ENCODE measurements around the gene STOM.

Gene STOM

GRCh38 chr9:121362813-121363621 is 7.0 kb downstream of the STOM start:
- Histone ChIP-seq H3K27me3 (ENCODE audit: insufficient read depth, insufficient read length) (no peaks in the 10 kb centered on the region), H3K9me3 (ENCODE audit: insufficient read depth, low read length) (no peaks in the 10 kb centered on the region), H3K36me3 (ENCODE audit: insufficient read depth, insufficient read length, low read length) (peaks cover 6% of the 10 kb centered on the region), H3K4me1 (ENCODE audit: insufficient read depth, insufficient read length) (no peaks in the 10 kb centered on the region), H3K9ac (ENCODE audit: insufficient read length, low read depth) (no peak overlapping the region), H3K4me3 (ENCODE audit: insufficient read length, low read depth) (no peak overlapping the region)
- TF ChIP-seq YY1 (IDR thresholded peaks at IDR 0.05; ENCODE audit: insufficient read depth, insufficient read length) (no peak), SUZ12 (IDR thresholded peaks at IDR 0.05; ENCODE audit: extremely low read depth, insufficient read depth, insufficient read length) (no peak)
- no peak for DNase-seq (ENCODE audit: low read depth, low spot score)

- Histone ChIP-seq H3K9ac (ENCODE audit: insufficient read length, low read depth) (no peak overlapping the region), H3K4me1 (ENCODE audit: insufficient read depth, insufficient read length) (no peaks in the 10 kb centered on the region), H3K27me3 (ENCODE audit: insufficient read depth, insufficient read length) (no peaks in the 10 kb centered on the region), H3K4me3 (ENCODE audit: insufficient read length, low read depth) (no peak overlapping the region), H3K36me3 (ENCODE audit: insufficient read depth, insufficient read length, low read length) (peaks cover 6% of the 10 kb centered on the region), H3K9me3 (ENCODE audit: insufficient read depth, low read length) (no peaks in the 10 kb centered on the region)
- no peak for DNase-seq (ENCODE audit: low read depth, low spot score)
- TF ChIP-seq YY1 (IDR thresholded peaks at IDR 0.05; ENCODE audit: insufficient read depth, insufficient read length) (no peak), ZNF274 (IDR thresholded peaks at IDR 0.05; ENCODE audit: low read depth, low read length) (no peak), SUZ12 (IDR thresholded peaks at IDR 0.05; ENCODE audit: extremely low read depth, insufficient read depth, insufficient read length) (no peak)
Observed at GRCh38 chr9:121360601-121361374, 9.3 kb downstream of the STOM start.

GRCh38 chr9:121359351-121360294 is 10.4 kb downstream of the STOM start:
- Histone ChIP-seq H3K4me1 (ENCODE audit: insufficient read depth, insufficient read length) (no peaks in the 10 kb centered on the region), H3K9ac (ENCODE audit: insufficient read length, low read depth) (no peak overlapping the region), H3K9me3 (ENCODE audit: insufficient read depth, low read length) (no peaks in the 10 kb centered on the region), H3K27me3 (ENCODE audit: insufficient read depth, insufficient read length) (no peaks in the 10 kb centered on the region), H3K4me3 (ENCODE audit: insufficient read length, low read depth) (no peak overlapping the region), H3K36me3 (ENCODE audit: insufficient read depth, insufficient read length, low read length) (peaks cover 15% of the 10 kb centered on the region)
- DNase-seq (ENCODE audit: low read depth, low spot score): no peak
- TF ChIP-seq YY1 (IDR thresholded peaks at IDR 0.05; ENCODE audit: insufficient read depth, insufficient read length): no peak
- TF ChIP-seq SUZ12 (IDR thresholded peaks at IDR 0.05; ENCODE audit: extremely low read depth, insufficient read depth, insufficient read length): no peak
- TF ChIP-seq ZNF274 (IDR thresholded peaks at IDR 0.05; ENCODE audit: low read depth, low read length): no peak

GRCh38 chr9:121358751-121359150 is 11.3 kb downstream of the STOM start:
- H3K4me1 ChIP-seq (ENCODE audit: insufficient read depth, insufficient read length): no peaks in the 10 kb centered on the region
- no peak overlapping the region for H3K4me3 ChIP-seq (ENCODE audit: insufficient read length, low read depth)
- no peaks in the 10 kb centered on the region for H3K27me3 ChIP-seq (ENCODE audit: insufficient read depth, insufficient read length)
- no peaks in the 10 kb centered on the region for H3K9me3 ChIP-seq (ENCODE audit: insufficient read depth, low read length)
- no peak for DNase-seq (ENCODE audit: low read depth, low spot score)
- TF ChIP-seq SUZ12 (IDR thresholded peaks at IDR 0.05; ENCODE audit: extremely low read depth, insufficient read depth, insufficient read length) (no peak), YY1 (IDR thresholded peaks at IDR 0.05; ENCODE audit: insufficient read depth, insufficient read length) (no peak), ZNF274 (IDR thresholded peaks at IDR 0.05; ENCODE audit: low read depth, low read length) (no peak)
- H3K36me3 ChIP-seq (ENCODE audit: insufficient read depth, insufficient read length, low read length): peaks cover 23% of the 10 kb centered on the region
- no peak overlapping the region for H3K9ac ChIP-seq (ENCODE audit: insufficient read length, low read depth)

GRCh38 chr9:121357011-121357410 is 13.0 kb downstream of the STOM start:
- DNase-seq (ENCODE audit: low read depth, low spot score): no peak
- Histone ChIP-seq H3K4me3 (ENCODE audit: insufficient read length, low read depth) (no peak overlapping the region), H3K36me3 (ENCODE audit: insufficient read depth, insufficient read length, low read length) (peaks cover 39% of the 10 kb centered on the region), H3K9me3 (ENCODE audit: insufficient read depth, low read length) (no peaks in the 10 kb centered on the region), H3K4me1 (ENCODE audit: insufficient read depth, insufficient read length) (no peaks in the 10 kb centered on the region), H3K9ac (ENCODE audit: insufficient read length, low read depth) (no peak overlapping the region), H3K27me3 (ENCODE audit: insufficient read depth, insufficient read length) (no peaks in the 10 kb centered on the region)
- TF ChIP-seq YY1 (IDR thresholded peaks at IDR 0.05; ENCODE audit: insufficient read depth, insufficient read length) (no peak), ZNF274 (IDR thresholded peaks at IDR 0.05; ENCODE audit: low read depth, low read length) (no peak), SUZ12 (IDR thresholded peaks at IDR 0.05; ENCODE audit: extremely low read depth, insufficient read depth, insufficient read length) (no peak)

- no peaks in the 10 kb centered on the region for H3K27me3 ChIP-seq (ENCODE audit: insufficient read depth, insufficient read length)
- TF ChIP-seq SUZ12 (IDR thresholded peaks at IDR 0.05; ENCODE audit: extremely low read depth, insufficient read depth, insufficient read length) (no peak), YY1 (IDR thresholded peaks at IDR 0.05; ENCODE audit: insufficient read depth, insufficient read length) (no peak), ZNF274 (IDR thresholded peaks at IDR 0.05; ENCODE audit: low read depth, low read length) (no peak)
- H3K4me1 ChIP-seq (ENCODE audit: insufficient read depth, insufficient read length): no peaks in the 10 kb centered on the region
- H3K9me3 ChIP-seq (ENCODE audit: insufficient read depth, low read length): no peaks in the 10 kb centered on the region
- peaks cover 59% of the 10 kb centered on the region for H3K36me3 ChIP-seq (ENCODE audit: insufficient read depth, insufficient read length, low read length)
- no peak overlapping the region for H3K9ac ChIP-seq (ENCODE audit: insufficient read length, low read depth)
- no peak overlapping the region for H3K4me3 ChIP-seq (ENCODE audit: insufficient read length, low read depth)
- DNase-seq (ENCODE audit: low read depth, low spot score): no peak
Observed at GRCh38 chr9:121354762-121355161, 15.3 kb downstream of the STOM start.

Measured in NT2/D1 (cell line).